IPS-20b (cell line): ENCODE measurements around the gene APP.

Source experiments
- H3K27ac ChIP-seq: one replicate; pipeline ENCODE4 v1.5.1; 2013; ENCODE audit warnings: low read length
- H3K27me3 ChIP-seq: 2 replicates; pipeline ENCODE4 v1.6.1; 2013; ENCODE audit warnings: mild to moderate bottlenecking, low read length, inconsistent platforms; ENCODE audit not compliant: insufficient read depth
- H3K36me3 ChIP-seq: 2 replicates; pipeline ENCODE4 v1.6.1; 2013; ENCODE audit warnings: low read depth, mild to moderate bottlenecking, inconsistent platforms, low read length, moderate library complexity; ENCODE audit not compliant: insufficient read depth
- H3K4me1 ChIP-seq: 2 replicates; pipeline ENCODE4 v1.6.1; 2013; ENCODE audit warnings: mild to moderate bottlenecking, control low read depth, inconsistent platforms, low read length, moderate library complexity; ENCODE audit not compliant: insufficient read depth
- H3K4me3 ChIP-seq: 2 replicates; pipeline ENCODE4 v1.5.1; 2013; ENCODE audit warnings: mild to moderate bottlenecking, low read length, inconsistent platforms
- H3K9ac ChIP-seq: 2 replicates; pipeline ENCODE4 v1.6.1; 2013; ENCODE audit warnings: low read depth, mild to moderate bottlenecking, inconsistent platforms, low read length, moderate library complexity
- H3K9me3 ChIP-seq: 2 replicates; pipeline ENCODE4 v1.6.1; 2013; ENCODE audit warnings: mild to moderate bottlenecking, low read depth, low read length, inconsistent platforms; ENCODE audit not compliant: insufficient read depth

APP gene

GRCh38 chr21:26115305-26115704 is 55.3 kb downstream of the APP start:
- H3K4me1 ChIP-seq, result peaks cover 64% of the 10 kb centered on the region
- no peak overlapping the region for H3K27ac ChIP-seq
- 0 out of 2 replicates have a peak overlapping the region, but pooled peaks have one; percentile 22 for H3K9ac ChIP-seq
- H3K9me3 ChIP-seq, result no peaks in the 10 kb centered on the region
- H3K4me3 ChIP-seq, result no peak overlapping the region; the same call in 1 of the 2 replicates
- peaks cover 15% of the 10 kb centered on the region for H3K36me3 ChIP-seq
- H3K27me3 ChIP-seq, result no peaks in the 10 kb centered on the region

DNA sequence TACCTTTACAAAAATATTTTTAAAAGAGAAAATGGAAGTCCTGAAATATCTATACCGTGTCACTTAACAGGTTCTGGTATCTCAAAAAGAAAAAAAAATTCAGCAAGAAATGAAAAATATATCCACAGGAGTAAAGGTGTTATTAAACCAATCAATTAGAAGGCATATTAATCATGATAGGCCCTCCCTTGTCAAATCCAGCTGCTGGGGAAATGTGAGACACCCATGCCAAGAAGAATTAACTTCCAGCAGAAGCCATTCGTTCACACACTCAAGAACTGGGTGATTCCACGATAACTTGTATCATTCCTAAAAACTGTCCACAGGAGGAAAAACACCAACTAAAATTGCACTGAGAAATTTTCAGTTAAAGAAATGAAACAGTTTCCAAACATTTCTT is 57.6 kb downstream of the APP start:
- Histone ChIP-seq H3K27me3 (no peaks in the 10 kb centered on the region), H3K27ac (no peak overlapping the region), H3K4me3 (no peak overlapping the region), H3K4me1 (peaks cover 49% of the 10 kb centered on the region), H3K36me3 (peaks cover 29% of the 10 kb centered on the region), H3K9ac (no peak overlapping the region), H3K9me3 (no peaks in the 10 kb centered on the region)

GRCh38 chr21:26112127-26112742 is 58.3 kb downstream of the APP start:
- peaks cover 49% of the 10 kb centered on the region for H3K4me1 ChIP-seq
- no peak overlapping the region for H3K9ac ChIP-seq
- H3K27me3 ChIP-seq, result no peaks in the 10 kb centered on the region
- H3K27ac ChIP-seq, result no peak overlapping the region
- H3K4me3 ChIP-seq, result no peak overlapping the region
- H3K9me3 ChIP-seq, result no peaks in the 10 kb centered on the region
- peaks cover 29% of the 10 kb centered on the region for H3K36me3 ChIP-seq

- Histone ChIP-seq H3K27ac (no peak overlapping the region), H3K36me3 (peaks cover 29% of the 10 kb centered on the region), H3K4me1 (peaks cover 52% of the 10 kb centered on the region), H3K4me3 (no peak overlapping the region), H3K9me3 (no peaks in the 10 kb centered on the region), H3K9ac (no peak overlapping the region), H3K27me3 (no peaks in the 10 kb centered on the region)
Observed at GRCh38 chr21:26110715-26111114, 59.9 kb downstream of the APP start.

- peaks cover 43% of the 10 kb centered on the region for H3K4me1 ChIP-seq
- no peak overlapping the region for H3K27ac ChIP-seq
- no peak overlapping the region for H3K9ac ChIP-seq
Observed at GRCh38 chr21:26107429-26107828, 63.1 kb downstream of the APP start.

DNA sequence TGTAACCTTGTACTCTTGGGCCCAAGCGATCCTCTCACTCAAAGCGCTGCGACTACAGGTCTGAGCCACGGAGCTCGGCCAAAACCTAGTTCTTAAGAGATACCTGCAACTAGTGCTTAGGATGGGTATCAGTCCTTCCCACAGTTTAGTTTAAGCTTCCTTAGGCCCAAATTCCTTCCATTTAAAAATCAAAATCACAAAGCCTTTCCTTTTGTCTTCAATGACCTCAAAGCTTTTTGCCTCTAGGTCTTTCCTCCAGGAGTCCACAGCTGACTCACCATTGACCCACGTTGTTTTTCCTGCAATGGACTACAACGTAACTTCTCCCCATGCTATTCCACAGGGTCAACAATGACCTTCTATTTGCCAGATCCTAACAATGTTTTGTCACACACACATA is 64.0 kb downstream of the APP start:
- H3K4me3 ChIP-seq, result peak overlapping the region; percentile 4; the same call in 1 of the 2 replicates
- no peak overlapping the region for H3K27ac ChIP-seq

More at GRCh38 chr21:26107429-26107828, 63.1 kb downstream of the APP start:
- H3K9me3 ChIP-seq, result no peaks in the 10 kb centered on the region
- H3K27me3 ChIP-seq, result no peaks in the 10 kb centered on the region
- H3K4me3 ChIP-seq, result no peak overlapping the region
- H3K36me3 ChIP-seq, result peaks cover 44% of the 10 kb centered on the region

DNA sequence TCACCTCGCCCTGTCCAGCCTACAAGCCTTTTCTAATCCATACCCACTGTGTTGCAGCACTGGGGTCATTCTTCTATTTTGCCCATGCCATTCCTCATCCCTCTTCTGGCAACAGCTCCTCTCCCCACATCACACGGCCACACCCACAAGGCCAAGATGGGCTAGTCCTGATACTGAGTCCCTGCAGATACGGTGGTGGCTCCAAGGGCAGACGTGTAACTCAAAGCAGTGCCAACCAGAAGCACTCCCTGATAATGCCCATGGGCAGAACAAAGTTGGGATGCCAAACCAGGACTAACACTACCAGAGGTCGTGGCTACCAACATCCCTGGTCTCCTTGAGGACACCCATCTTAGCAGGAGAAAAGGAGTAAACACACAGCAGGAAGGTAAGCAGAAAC is 64.8 kb downstream of the APP start:
- peaks cover 37% of the 10 kb centered on the region for H3K4me1 ChIP-seq
- no peak overlapping the region for H3K4me3 ChIP-seq
- no peaks in the 10 kb centered on the region for H3K9me3 ChIP-seq
- H3K27me3 ChIP-seq, result no peaks in the 10 kb centered on the region
- H3K27ac ChIP-seq, result no peak overlapping the region
- no peak overlapping the region for H3K9ac ChIP-seq
- peaks cover 32% of the 10 kb centered on the region for H3K36me3 ChIP-seq

More for the DNA sequence above, 64.0 kb downstream of the APP start:
- Histone ChIP-seq H3K36me3 (peaks cover 39% of the 10 kb centered on the region), H3K4me1 (peaks cover 43% of the 10 kb centered on the region), H3K9ac (no peak overlapping the region), H3K27me3 (no peaks in the 10 kb centered on the region), H3K9me3 (no peaks in the 10 kb centered on the region)

DNA sequence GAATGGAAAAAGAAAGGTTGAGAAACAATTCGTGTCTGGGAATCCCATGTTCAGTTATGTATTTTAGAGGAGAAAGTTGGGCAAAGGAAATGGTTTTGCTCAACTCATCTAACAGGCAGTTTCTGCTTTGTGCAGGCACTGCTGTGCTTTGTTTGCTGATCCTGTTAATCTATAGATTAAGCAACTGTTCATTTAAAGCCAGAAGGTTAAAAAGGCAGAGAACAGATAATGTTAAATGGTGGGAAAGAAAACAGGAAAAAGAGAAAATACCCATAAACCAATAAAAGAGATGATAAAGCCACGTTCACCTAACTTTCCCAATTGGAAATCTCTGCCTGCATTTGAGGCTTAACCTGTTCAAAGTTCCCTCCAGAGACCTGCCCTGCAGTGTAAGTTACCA is 70.0 kb downstream of the APP start:
- H3K27ac ChIP-seq, result no peak overlapping the region
- peaks cover 15% of the 10 kb centered on the region; the same call in 1 of the 2 replicates for H3K36me3 ChIP-seq
- no peak overlapping the region for H3K4me3 ChIP-seq
- peaks cover 32% of the 10 kb centered on the region for H3K4me1 ChIP-seq
- H3K9me3 ChIP-seq, result no peaks in the 10 kb centered on the region
- H3K9ac ChIP-seq, result no peak overlapping the region
- H3K27me3 ChIP-seq, result no peaks in the 10 kb centered on the region

DNA sequence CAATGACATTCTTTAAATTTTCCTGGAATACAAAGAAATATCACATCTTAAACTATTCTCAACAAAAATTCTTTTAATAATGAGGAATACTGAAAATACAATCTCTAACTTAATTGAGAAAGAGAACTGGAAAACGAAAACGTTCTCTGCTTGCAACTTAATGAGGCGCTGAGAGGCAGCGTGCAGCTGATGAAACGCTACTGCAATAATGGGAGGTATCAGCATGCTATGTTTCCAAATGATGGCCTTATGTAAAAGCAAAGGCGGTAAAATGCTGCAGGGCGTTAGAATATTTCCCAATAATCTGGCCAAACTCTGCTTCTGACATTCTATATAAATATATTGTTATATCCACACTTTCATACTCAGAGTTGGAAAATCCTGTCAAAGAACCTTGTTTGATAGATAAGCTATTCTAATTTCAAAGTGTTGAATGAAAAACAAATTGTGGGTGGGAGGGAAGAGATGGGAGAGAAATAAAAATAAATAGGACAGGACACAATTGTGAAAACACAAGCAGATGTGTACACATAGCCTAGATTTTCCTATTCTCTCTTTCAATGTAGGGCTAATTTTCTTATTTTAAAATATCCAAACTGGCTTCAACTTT is 70.9 kb downstream of the APP start:
- H3K27ac ChIP-seq, result no peak overlapping the region
- H3K4me3 ChIP-seq, result no peak overlapping the region
- no peak overlapping the region for H3K9ac ChIP-seq
- no peaks in the 10 kb centered on the region for H3K27me3 ChIP-seq
- H3K4me1 ChIP-seq, result peaks cover 31% of the 10 kb centered on the region
- no peaks in the 10 kb centered on the region for H3K9me3 ChIP-seq
- peaks cover 14% of the 10 kb centered on the region; the same call in 1 of the 2 replicates for H3K36me3 ChIP-seq

GRCh38 chr21:26098772-26099397 is 71.7 kb downstream of the APP start:
- H3K9ac ChIP-seq, result no peak overlapping the region
- no peak overlapping the region for H3K4me3 ChIP-seq
- no peaks in the 10 kb centered on the region for H3K27me3 ChIP-seq
- peaks cover 7% of the 10 kb centered on the region; the same call in 1 of the 2 replicates for H3K36me3 ChIP-seq
- H3K4me1 ChIP-seq, result peaks cover 28% of the 10 kb centered on the region
- H3K9me3 ChIP-seq, result no peaks in the 10 kb centered on the region
- H3K27ac ChIP-seq, result no peak overlapping the region

GRCh38 chr21:26097475-26097874 is 73.1 kb downstream of the APP start:
- no peaks in the 10 kb centered on the region for H3K27me3 ChIP-seq
- no peak overlapping the region for H3K9ac ChIP-seq
- H3K4me3 ChIP-seq, result no peak overlapping the region
- H3K27ac ChIP-seq, result no peak overlapping the region
- H3K36me3 ChIP-seq, result no peaks in the 10 kb centered on the region
- no peaks in the 10 kb centered on the region for H3K9me3 ChIP-seq
- H3K4me1 ChIP-seq, result peaks cover 39% of the 10 kb centered on the region
